ENCODE results near the gene CADM2.

DNA sequence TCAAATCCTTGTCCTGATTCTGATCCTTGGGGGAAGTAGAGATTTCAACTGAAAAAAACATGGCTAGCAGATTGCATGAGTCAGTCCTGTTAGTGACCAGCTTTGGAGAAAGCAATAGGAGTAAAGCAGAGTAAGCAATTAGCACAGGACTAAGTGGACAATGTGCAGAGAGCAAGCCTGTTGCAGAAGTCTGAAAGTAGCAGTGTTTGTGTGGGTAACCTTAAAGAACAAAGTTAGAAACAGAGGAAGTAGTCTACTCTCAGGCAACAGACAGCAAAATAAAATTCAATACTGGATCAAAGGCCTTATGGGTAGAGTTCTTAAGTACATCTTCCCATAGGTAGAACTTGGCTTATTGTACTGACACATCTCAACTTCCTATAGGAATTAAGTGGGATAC is 916.8 kb downstream of the CADM2 start:
- TF ChIP-seq POLR2A (IDR thresholded peaks at IDR 0.05; ENCODE audit: low read depth, low read length) (no peak), POLR2AphosphoS5 (IDR thresholded peaks at IDR 0.05; ENCODE audit: low read depth, low read length) (no peak), TAF1 (IDR thresholded peaks at IDR 0.05; ENCODE audit: borderline replicate concordance, low read depth, low read length) (no peak)

Data from GM12892 (cell line).